ENCODE data around the gene FAF1. TPM values are rescaled to one million over a fixed set of nuclear protein-coding genes. Genes with fewer than 3 reads are reported as not detected.
A peak's percentile ranks its signal among the peaks of the same experiment; 100 is the strongest.

The FAF1 gene
- total and polyA plus RNA-seq, 2 of the 8 experiments (the other 6 are each of a cell fraction or from before 2014, with no cell fraction given) = 10.8 to 65.9 TPM

DNA sequence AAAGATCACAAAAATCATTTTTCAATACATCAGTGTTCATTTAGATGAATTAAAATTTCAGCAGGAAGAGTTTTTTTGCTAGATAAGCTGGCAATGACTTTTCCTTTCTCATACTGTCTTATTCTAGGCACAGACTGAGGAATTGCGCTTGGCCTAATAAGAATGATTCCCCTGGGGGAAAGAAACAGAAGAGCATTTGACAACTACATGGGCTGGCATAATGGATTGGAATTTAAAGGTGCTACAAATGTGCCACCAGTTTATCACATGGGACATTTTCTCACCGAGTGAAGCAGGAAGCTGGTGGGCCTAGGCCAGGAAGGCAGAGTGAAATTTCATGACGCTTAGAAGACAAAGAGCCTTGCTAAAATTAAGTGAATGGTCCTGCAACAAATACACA lies 49.3 kb upstream of the FAF1 start:
- FAIRE-seq = no peak
- Histone ChIP-seq H2BK12ac (ENCODE audit: low read depth, low read length) (no peak overlapping the region), H3K23ac (ENCODE audit: insufficient read length) (no peak overlapping the region), H3K79me1 (ENCODE audit: low read depth, low read length) (no peaks in the 10 kb centered on the region), H2BK15ac (ENCODE audit: low read length) (no peak overlapping the region), H3K9me3 (ENCODE audit: insufficient read depth in 2 of 2, low read depth in 1 of 2, low read length in 1 of 2) (no peaks in the 10 kb centered on the region), H4K91ac (replicated peaks; ENCODE audit: insufficient read length, low read length) (no peak overlapping the region), H3K4me3 (ENCODE audit: extremely low read depth in 1 of 4, insufficient read depth in 2 of 4, low read depth in 3 of 4, low read length in 4 of 4) (no peak overlapping the region), H4K8ac (ENCODE audit: extremely low read depth, insufficient read depth, low read length) (no peak overlapping the region), H2BK5ac (ENCODE audit: low read depth, low read length) (no peak overlapping the region), H4K20me1 (replicated peaks in 1 of 2; ENCODE audit: control insufficient read depth in 1 of 2, insufficient read depth in 2 of 2, low read length in 2 of 2) (no peaks in the 10 kb centered on the region), H3K36me3 (ENCODE audit: control insufficient read depth in 2 of 4, insufficient read depth in 4 of 4, low read length in 3 of 4) (no peaks in the 10 kb centered on the region), H3K4me2 (ENCODE audit: insufficient read depth in 1 of 2, low read depth in 2 of 2, low read length in 2 of 2) (no peak overlapping the region), H4K5ac (ENCODE audit: insufficient read length, low read depth, low read length) (no peak overlapping the region), H2BK120ac (replicated peaks; ENCODE audit: low read depth, low read length) (no peak overlapping the region), H3K79me2 (ENCODE audit: control insufficient read depth in 1 of 2, insufficient read depth in 2 of 2, low read length in 2 of 2) (no peaks in the 10 kb centered on the region), H3K27me3 (replicated peaks in 1 of 4; ENCODE audit: control insufficient read depth in 3 of 4, extremely low read depth in 1 of 4, insufficient read depth in 3 of 4, low read length in 3 of 4) (no peaks in the 10 kb centered on the region), H3K56ac (replicated peaks; ENCODE audit: insufficient read length, low read depth, low read length) (no peak overlapping the region), H3K4me1 (replicated peaks in 1 of 4; ENCODE audit: control insufficient read depth in 3 of 4, insufficient read depth in 4 of 4, low read length in 3 of 4) (no peaks in the 10 kb centered on the region), H3K27ac (ENCODE audit: low read depth, low read length) (no peak overlapping the region), H3K4ac (replicated peaks; ENCODE audit: insufficient read length, low read depth, low read length) (no peak overlapping the region), H2AFZ (ENCODE audit: low read length) (peak overlapping the region; percentile 43), H3K9ac (replicated peaks in 1 of 4; ENCODE audit: extremely low read depth in 1 of 4, low read depth in 3 of 4, low read length in 3 of 4) (no peak overlapping the region), H3K18ac (ENCODE audit: extremely low read depth, low read length) (no peak overlapping the region), H2AK5ac (ENCODE audit: low read depth, low read length) (no peak overlapping the region), H2BK20ac (ENCODE audit: low read length) (no peak overlapping the region), H3K23me2 (ENCODE audit: low read depth, low read length) (no peaks in the 10 kb centered on the region), H3K14ac (ENCODE audit: insufficient read length) (no peak overlapping the region)
- ChIA-PET CTCF (ENCODE audit: partially characterized antibody) (no interaction called here), POLR2A (ENCODE audit: partially characterized antibody) (interaction anchor here (0.7 kb wide), 1 partner anchor 556 kb away, joined by 4 read pairs; no protein-coding TSS in a partner anchor)
- no peak for DNase-seq (ENCODE audit: low read depth in 1 of 2, low spot score in 2 of 2)
- WGBS, 2 experiments (ENCODE audit: extremely low coverage in 1 of 2, insufficient coverage in 1 of 2, insufficient read length in 1 of 2, insufficient replicate concordance in 2 of 2, low coverage in 1 of 2, low lambda C conversion rate in 2 of 2, missing lambda C conversion rate in 1 of 2) = 74% methylated on average over 3 of the region's 3 CpGs; no CpG with 5 or more reads in 1 of the 2 experiments
- TF ChIP-seq HDAC2 (IDR thresholded peaks at IDR 0.05; ENCODE audit: borderline replicate concordance in 1 of 2, low read depth in 2 of 2, low read length in 2 of 2) = no peak
- TF ChIP-seq, protein P1, sequence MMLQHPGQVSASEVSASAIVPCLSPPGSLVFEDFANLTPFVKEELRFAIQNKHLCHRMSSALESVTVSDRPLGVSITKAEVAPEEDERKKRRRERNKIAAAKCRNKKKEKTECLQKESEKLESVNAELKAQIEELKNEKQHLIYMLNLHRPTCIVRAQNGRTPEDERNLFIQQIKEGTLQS (IDR thresholded peaks at IDR 0.05; ENCODE audit: insufficient read depth, low read depth, low read length) = no peak
- TF ChIP-seq FOSL1 (IDR thresholded peaks at IDR 0.05; ENCODE audit: insufficient read depth, low read depth, low read length) = no peak
- TF ChIP-seq BACH1 (IDR thresholded peaks at IDR 0.05; ENCODE audit: low read length) = no peak
- no peak for TF ChIP-seq NRF1 (IDR thresholded peaks at IDR 0.05; ENCODE audit: low read depth, low read length)
- no peak for TF ChIP-seq TEAD4 (IDR thresholded peaks at IDR 0.05; ENCODE audit: low read depth, low read length)
- TF ChIP-seq SIRT6 (IDR thresholded peaks at IDR 0.05; ENCODE audit: low read length) = no peak
- TF ChIP-seq ATF2 (IDR thresholded peaks at IDR 0.05; ENCODE audit: low read length) = no peak
- TF ChIP-seq RXRA (IDR thresholded peaks at IDR 0.05; ENCODE audit: insufficient read depth, low read depth, low read length) = no peak
- TF ChIP-seq MAX (IDR thresholded peaks at IDR 0.05) = no peak
- TF ChIP-seq TAF1 (IDR thresholded peaks at IDR 0.05; ENCODE audit: low read depth, low read length) = no peak
- TF ChIP-seq SAP30 (IDR thresholded peaks at IDR 0.05; ENCODE audit: insufficient read depth, insufficient replicate concordance, low read length) = no peak

Measured in H1 (cell line).